NCI-H510A (cell line): ENCODE data around the gene OCEL1.

Source experiments
- DNase-seq: peaks from one replicate; lab custom pipeline; 2025; lab: John Stamatoyannopoulos, UW

The OCEL1 gene

DNA sequence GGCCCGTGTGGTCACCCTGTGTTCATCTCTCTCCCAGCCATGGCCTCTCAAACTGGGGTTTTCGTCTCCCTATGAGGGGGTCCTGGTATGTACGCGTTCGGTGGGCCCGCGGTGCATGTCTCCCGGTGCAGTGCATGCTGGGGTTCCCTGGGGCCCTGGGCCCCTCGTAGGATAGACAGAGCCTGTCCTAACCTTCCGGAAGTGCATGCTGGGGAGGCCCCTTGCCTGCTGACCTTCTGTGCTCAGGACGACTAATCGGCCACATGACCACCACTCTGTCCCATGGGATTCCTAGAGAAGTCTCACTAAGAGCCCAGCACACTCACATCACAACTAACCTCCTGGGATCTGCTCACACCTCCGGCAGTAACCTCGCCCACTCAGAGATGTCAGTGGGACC, 15.7 kb upstream of the OCEL1 start:
- DNase-seq, result no peak

DNA sequence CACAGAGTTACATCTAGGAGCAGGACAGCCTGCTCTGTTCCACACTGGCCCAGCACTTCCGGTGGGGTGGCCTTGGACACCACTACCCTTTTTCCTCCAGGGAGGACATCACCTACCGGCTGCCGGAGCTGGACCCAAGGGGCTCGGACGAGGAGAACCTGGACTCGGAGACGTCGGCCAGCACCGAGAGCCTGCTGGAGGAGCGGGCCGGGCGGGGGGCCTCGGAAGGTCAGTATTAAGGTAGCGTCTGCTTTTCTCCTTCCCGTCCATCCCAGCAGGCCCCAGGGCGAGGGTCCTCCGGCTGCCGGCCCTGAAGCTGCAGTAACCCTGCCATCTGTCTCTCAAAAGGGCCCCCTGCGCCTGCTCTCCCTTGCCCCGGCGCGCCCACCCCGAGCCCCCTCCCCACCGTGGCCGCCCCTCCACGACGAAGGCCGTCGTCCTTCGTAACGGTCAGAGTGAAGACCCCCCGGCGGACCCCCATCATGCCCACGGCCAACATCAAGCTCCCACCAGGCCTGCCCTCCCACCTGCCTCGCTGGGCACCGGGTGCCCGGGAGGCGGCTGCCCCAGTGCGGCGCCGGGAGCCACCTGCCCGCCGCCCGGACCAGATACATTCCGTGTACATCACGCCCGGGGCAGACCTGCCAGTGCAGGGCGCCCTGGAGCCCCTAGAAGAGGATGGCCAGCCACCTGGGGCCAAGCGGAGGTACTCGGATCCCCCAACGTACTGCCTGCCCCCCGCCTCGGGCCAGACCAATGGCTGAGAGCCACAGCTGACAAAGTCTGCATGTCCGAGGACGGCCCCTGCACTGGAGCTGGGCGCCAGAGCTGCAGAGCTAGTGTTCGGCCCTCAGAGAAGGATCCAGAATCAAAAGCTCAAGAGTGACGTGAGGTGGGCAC, 14.2 kb upstream of the OCEL1 start:
- no peak for DNase-seq

DNA sequence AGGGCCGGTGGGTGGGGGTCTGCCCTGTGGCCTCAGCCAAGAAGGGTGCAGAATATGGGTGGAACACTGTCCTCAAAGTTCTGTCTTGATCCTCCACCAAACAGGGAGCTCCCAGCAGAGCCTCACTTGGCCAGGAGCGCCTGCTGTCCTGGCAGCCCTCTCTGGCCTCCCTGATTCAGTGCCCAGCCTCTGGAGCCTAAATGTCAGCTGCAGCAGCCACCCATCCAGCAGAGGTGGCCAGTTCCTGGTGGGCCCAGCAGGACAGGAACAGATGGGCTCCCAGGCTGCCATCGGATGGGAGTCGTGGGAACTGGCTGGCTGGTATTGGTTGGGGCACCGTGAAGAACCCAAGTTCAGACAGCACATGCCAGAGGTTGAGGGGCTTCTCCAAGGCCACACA, 12.7 kb upstream of the OCEL1 start:
- DNase-seq, result no peak

DNA sequence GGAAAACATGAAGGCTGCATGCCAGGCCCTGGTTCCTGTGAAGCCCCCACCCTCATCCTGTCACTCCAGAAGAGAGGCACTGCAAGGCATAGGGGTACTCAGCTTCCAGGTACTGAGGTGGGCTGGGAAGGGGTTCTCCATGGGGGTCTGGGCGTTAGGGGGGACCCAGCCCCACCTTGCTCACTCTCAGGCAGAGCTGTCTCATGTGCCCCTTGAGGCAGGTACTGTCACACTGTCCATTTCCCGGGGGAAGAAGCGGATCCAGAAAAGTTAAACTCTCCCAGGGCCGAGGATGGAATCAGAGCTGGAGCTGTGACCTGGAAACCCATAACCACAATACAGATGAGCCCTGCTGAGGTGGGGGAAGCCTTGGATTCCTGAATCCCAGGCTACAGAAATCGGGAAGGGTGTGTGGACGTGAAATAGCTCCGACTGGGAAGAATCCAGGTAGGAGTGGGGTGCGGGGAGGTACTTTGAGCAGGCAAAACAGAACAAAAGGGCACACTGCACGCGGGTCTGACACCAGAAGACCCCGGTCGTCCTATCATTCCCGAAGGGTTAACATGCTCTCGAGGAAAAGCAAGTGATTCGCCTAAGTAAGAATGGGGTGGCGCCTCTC, 11.4 kb upstream of the OCEL1 start:
- DNase-seq, result no peak

DNA sequence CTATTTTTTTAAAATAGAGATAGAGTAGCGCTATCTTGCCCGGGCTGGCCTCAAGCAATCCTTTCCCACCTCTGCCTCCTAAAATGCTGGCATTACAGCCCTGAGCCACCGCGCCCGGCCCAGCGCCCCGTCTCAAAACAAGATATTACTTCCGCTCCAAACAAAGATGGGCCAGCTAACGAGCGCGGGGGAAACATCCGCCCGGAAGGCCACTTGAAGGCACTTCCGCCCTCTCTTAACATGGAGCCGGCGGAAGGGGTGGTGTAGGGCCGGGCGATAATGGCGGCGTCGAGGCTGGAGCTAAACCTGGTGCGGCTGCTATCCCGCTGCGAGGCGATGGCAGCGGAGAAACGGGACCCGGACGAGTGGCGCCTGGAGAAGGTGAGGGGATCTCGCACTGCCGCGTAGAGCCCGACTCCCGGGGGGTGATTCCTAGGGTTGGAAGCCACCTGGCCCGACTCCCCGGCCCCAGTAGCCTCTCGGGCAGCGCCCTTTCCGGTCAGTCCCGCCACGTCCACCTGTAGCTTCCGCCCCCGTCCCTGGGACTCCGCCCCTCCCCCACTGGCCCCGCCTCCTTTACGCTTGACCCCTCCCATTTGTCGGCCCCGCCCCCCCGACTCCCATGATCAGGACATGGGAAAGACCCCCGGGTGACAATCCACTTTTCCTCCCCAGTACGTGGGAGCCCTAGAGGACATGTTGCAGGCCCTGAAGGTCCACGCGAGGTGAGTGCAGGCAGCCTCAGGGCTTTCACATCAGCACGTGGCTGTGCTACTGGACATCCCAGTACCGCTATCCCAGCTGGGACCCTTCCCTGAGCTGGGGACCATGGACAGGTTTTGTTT, 10.7 kb upstream of the OCEL1 start, which contains the start of gene USE1:
USE1 (plus strand) TSS at position 231 of the 845 bp plus-strand sequence; CDS start at position 280, 49 bp downstream.
- peak; percentile 91 for DNase-seq

DNA sequence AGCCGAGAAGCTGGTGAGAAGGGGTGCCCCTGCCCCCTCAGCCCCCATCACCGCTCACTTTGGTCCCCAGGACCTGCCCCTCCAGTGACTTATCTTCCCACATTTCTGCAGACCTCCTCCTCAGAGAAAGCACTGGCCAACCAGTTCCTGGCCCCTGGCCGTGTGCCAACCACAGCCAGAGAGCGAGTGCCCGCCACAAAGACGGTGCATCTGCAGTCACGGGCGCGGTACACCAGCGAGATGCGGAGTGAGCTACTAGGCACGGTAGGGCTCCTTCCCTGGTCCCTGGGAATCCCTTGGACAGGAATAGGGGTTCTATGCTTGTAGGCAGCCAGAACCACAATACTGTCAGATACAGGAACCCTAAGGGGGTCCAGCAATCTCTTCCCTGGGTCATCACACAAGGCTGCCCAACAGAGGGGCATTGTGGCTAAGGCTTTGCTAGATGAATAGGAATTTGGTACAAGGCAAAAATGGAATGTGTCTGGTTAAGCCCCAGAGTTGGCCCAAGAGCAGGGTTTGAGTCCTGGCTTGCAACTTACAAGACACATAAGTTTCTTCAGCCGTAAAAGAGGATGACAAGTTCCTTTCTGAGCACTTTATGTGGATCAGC, 9.9 kb upstream of the OCEL1 start:
- DNase-seq, result no peak

DNA sequence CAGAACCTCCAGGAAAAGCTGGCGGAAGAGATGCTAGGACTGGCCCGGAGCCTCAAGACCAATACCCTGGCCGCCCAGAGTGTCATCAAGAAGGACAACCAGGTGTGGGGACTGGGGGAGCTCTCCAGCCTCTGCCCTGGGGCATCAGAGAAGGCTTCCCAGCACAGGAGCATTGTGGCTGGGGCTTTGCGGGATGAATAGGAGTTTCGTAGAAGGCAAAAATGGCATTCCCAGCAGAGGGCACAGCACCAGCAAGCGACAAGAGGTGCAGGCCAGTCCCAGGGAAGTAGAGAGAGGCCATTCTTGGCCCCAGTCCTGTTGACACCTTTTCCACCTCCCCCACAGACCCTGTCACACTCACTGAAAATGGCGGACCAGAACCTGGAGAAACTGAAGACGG, 6.7 kb upstream of the OCEL1 start:
- no peak for DNase-seq

DNA sequence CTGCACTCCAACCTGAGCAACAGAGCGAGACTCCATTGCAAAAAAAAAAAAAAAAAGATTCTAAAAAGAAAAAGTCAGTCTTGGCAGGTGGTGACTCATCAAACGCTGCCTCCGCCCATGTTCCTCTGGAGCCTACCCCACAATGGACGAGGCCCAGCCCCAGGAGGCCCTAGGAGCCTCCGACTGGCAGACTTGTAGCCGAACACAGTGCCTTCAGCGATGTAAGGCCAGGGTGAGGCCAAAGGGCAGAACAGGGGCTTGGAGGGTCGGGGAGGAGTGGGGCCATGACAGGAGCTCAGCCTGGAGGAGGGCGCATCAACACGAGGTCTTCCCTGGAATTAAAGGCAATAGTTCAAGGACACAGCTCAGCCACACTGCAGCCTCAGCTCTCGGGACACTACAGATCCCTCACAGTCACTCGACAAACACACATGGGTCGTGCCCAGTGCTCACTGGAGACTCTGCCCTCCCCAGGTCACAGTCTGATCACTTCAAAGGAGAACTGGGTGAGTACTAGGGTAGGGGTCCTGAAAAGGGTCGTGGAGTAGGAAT, 5.7 kb upstream of the OCEL1 start:
- DNase-seq, result no peak

DNA sequence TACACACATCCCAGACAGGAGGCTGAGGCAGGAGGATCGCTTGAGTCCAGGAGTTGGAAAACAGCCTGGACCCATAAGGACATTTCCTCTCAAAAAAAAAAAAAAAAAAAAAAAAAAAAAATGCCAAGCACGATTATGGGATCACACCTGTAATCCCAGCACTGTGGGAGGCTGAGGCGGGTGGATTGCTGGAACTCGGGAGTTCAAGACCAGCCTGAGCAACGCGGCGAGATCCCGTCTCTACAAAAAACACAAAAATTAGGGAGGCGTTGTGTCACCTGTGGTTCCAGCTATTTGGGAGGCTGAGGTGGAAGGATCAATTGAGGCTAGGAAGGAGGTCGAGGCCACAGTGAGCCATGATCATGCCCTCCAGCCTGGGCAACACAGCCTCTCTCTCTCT, 973 bp upstream of the OCEL1 start:
- DNase-seq, result no peak

DNA sequence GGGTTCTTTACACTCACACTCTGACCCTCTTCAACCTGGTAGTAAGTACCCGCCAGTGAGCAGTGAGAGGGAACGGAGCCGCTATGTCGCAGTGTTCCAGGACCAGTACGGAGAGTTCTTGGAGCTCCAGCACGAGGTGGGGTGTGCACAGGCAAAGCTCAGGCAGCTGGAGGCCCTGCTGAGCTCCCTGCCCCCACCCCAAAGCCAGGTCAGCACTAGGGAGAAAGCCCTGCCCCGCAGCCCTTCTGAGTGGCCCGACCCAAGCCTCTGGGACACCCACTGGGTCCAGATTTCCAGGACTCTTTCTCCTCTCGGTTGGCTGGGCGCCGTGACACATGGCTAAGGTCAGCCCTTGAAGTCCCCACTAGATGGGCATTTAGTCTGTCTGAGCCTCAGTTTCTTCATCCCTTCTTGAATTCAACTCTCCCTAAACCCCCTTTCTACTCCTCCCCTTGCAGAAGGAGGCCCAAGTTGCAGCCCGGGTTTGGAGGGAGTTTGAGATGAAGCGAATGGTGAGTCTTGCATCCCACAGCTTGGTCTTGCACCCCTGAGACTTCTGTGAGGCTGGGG, 1.9 kb downstream of the OCEL1 start:
- no peak for DNase-seq

DNA sequence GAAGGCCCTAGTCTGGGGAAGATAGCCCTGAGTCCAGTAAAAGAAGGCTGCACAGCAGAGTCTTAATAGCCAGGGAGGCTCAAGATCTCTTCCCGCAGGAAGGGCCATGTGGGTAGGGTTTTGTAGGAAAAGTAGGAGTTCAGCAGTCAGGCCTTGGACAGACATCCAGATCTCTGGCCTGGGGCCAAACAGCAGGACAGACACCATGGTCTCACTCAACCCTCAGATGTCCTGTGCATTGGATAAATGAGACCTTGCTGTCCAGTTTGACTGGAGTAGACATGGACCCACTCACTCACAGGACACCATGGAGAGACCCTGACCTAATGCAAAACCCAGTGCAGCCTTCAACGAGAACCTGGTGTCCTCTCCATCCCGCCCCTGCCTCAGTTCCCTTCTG, 3.9 kb downstream of the OCEL1 start:
- no peak for DNase-seq

DNA sequence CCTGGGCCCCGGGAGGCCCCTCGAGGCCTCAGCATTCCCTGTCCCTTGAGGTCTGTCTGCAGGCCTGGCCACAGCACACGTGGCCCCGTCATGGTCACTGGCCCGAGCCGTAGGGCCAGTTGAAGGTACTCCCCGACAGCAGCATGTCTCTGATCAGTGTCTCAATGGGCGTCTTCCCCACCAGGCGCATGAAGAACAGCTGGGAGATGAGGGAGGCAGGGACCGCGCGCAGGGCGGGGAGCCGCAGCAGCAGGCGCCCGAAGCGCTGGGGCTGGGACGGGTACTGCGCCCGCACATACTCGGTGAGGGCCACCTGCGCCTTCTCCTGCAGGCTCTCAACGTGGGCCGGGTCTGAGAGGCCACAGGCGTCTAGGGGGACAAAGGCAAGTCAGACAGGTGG, 6.2 kb downstream of the OCEL1 start:
- DNase-seq, result no peak

GRCh38 chr19:17234911-17235299, 8.9 kb downstream of the OCEL1 start:
- peak; percentile 39 for DNase-seq

- no peak for DNase-seq
Observed at GRCh38 chr19:17235300-17235970, 9.4 kb downstream of the OCEL1 start.

- DNase-seq, result peak; percentile 49
Observed at GRCh38 chr19:17235971-17236777, 10.1 kb downstream of the OCEL1 start.

GRCh38 chr19:17236811-17237543, 11.0 kb downstream of the OCEL1 start:
- no peak for DNase-seq

GRCh38 chr19:17237747-17238706, 12.0 kb downstream of the OCEL1 start:
- no peak for DNase-seq
